NCI-H1930 (cell line): ENCODE results near the gene WNK2.
A peak's percentile ranks its signal among the peaks of the same experiment; 100 is the strongest.
"Not testable (repeated sequence)": the region's sequence is repeated elsewhere in the genome, so short reads cannot be mapped to it uniquely, and the experiment has no call there.

Experiments
- DNase-seq, 2 experiments: peaks; one replicate each; lab custom pipeline; 2025; lab: John Stamatoyannopoulos, UW

The WNK2 gene

GRCh38 chr9:93307468-93308157 lies 123.7 kb downstream of the WNK2 start:
- no peak for DNase-seq

DNA sequence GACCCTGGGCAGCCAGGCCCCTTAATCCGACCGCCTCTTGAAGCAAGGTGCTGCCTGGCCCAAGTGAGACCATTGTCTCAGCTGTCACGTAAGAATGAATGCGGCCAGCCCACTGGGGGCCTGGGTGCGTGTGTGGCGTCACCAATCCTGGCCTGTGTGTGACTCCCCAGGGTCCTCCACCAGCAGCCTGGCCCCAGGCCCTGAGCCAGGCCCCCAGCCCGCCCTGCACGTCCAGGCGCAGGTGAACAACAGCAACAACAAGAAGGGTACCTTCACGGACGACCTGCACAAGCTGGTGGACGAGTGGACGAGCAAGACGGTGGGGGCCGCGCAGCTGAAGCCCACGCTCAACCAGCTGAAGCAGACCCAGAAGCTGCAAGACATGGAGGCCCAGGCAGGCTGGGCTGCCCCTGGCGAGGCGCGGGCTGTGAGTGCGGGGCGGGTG lies 124.2 kb downstream of the WNK2 start:
- no peak for DNase-seq

GRCh38 chr9:93308676-93309075 lies 124.7 kb downstream of the WNK2 start:
- DNase-seq: no peak

DNA sequence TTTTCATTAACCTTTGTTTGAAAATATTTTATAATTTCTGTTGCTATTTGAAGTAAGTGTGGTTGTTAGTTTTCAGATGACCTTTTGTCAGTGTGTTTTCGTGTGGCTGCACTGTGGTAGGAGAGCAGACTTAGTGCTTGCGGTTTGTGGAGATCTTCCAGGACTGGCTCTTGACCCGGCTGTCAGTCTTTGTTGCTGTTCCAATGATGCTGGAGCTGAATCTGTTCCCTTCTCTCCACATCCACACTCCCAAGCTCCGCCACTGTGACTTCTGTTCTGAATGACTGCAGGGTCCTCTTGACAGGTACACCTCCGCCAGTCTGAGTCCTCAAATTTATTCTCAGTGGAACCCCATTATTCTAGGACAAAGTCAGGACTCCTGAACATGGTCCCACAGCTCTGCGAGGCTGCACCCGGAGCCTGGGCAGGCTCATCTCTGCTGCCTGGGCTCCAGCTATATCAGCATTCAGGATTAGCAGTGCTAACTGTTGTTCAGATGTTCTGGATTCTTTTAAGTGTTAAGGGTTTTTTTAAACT lies 126.0 kb downstream of the WNK2 start:
- no peak for DNase-seq

DNA sequence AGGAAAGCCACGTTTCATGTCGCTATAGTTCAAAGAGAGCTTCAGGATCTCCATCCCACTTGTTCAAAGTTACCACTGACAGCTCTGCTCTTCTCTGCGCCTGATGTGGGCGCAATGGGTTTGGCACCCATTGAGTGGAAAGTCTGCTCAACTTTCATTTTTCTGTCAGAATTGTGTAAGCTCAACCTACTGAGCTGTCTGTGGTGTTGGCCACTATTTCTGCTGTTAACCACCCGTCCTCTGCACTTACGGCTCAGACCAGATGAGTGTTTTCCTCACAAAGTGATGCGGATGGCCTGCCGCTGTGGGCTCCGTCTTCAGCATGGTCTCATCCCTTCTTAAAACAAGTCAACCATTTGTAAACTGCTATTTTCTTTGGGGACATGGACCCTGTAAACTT lies 131.2 kb downstream of the WNK2 start:
- no peak for DNase-seq

- no peak for DNase-seq
These were observed 132.0 kb downstream of the WNK2 start for GRCh38 chr9:93315960-93316359.

GRCh38 chr9:93316726-93317494 lies 133.0 kb downstream of the WNK2 start:
- no peak for DNase-seq

DNA sequence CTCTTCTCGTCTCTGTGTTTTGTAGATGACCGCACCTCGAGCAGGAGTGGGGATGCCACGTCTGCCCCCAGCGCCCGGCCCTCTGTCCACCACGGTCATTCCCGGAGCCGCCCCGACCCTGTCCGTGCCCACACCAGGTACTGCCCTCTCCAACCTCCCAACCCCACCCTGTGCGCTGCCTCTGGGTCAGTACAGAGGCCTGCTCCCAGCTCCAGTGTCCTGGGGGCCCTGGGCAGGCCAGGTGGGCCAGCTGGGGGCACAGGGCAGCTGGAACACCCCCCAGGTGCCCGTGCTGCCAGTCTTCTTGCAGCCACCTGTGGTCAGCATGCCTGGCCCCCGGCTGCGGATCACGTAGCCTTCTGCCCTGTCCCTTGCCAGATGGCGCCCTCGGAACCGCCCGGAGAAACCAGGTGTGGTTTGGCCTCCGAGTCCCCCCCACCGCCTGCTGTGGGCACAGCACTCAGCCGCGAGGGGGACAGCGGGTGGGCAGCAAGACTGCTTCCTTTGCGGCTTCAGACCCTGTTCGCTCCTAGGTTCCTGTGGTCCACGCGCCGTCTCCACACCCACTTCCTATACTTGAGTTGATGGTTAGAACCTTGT lies 133.7 kb downstream of the WNK2 start:
- DNase-seq: no peak

DNA sequence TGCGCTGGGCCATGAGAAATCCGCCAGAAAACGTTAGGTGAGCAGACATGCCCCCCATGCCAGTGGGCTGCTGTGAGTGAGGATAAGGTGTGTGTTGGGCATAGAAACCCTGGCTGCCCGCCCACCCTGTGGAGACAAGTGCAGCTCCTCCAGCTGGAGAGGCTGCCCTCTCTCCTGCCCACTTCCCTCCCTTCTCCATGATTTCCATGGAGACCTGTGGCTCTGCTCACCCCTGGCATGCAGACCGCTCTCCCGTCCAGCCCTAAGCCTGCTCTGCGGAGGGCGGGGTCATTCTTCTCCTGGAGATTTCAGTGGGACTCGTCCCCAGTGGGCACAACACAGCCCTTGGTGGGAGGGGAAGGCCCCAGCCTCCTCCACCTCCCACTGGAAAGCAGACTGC lies 134.5 kb downstream of the WNK2 start:
- DNase-seq: no peak

GRCh38 chr9:93319301-93319991 lies 135.5 kb downstream of the WNK2 start:
- DNase-seq: no peak

GRCh38 chr9:93319992-93320500 lies 136.1 kb downstream of the WNK2 start:
- no peak for DNase-seq

DNA sequence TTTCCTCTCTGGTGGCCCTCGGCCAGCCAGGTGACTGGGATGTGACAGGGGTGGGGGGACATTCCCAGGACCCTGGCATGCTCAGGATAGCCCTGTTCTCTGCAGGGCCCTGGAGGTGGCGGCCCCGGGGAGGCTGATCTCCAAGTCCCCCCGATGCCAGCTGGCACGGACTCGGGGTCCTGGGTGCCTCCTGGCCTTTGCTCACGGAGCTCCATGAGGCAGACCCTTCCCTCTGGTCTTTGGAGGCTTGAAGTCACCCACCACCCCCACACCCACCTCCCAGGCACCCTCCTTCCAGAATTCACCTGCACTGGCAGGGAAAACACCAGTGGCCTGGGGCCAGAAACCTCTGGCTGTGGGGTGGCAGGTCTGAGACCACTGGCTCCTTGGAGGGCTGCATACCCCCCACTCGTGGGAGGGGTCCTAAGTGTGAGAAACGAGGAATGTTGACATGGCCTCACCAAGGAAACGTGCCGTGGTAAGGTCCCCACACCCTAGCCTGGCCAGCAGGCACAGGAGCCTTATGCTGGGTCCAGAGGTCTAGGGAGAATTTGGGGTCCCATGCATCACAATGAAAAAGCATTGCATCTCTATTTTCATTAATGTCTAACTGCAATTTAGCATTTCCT lies 136.8 kb downstream of the WNK2 start:
- DNase-seq: no peak

DNA sequence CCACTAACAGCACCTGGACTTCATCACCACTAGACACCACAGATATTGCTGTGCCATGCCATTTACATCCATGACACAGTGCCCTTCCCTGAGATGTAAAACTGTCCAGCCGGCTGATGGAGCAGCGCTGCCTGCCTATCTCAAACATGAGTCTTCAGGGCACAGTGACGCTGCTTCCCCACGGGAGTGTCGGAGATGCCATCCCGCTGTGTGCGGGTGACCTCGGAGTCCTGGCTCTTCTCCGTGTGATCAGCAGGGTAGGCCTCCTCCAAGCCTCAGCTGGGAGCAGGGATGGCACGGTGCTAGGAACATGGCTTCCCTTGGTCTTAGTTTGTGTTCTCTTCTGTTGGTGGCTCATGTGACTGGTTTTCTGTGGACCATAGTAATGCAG lies 137.3 kb downstream of the WNK2 start:
- no peak for DNase-seq

DNA sequence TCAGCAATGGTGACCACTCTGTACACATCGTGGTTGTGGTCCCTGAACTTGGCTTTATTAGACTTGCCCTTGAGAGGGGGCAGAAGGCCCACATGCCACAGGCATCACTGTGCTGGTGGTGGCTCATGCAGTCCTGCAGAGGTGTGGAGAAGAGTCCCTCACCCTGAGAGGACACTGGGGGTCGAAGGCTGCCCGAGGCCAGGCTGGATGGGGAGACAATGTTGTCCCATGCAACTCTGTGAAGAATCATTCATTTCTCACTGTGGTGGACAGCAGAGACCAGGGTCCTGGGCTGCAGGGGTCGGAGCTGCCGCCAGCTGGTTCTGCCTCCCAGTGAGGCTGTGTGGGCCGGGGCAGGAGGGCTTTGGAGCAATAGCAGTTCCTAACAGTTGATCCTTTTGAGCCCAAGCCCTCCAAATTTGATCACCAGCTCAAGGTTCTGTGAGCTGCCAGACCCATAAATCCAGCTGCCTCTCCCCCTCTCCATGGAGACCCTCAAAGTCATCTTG lies 139.6 kb downstream of the WNK2 start:
- DNase-seq: not testable (repeated sequence)

GRCh38 chr9:93324191-93324834 lies 140.4 kb downstream of the WNK2 start:
- no peak for DNase-seq

DNA sequence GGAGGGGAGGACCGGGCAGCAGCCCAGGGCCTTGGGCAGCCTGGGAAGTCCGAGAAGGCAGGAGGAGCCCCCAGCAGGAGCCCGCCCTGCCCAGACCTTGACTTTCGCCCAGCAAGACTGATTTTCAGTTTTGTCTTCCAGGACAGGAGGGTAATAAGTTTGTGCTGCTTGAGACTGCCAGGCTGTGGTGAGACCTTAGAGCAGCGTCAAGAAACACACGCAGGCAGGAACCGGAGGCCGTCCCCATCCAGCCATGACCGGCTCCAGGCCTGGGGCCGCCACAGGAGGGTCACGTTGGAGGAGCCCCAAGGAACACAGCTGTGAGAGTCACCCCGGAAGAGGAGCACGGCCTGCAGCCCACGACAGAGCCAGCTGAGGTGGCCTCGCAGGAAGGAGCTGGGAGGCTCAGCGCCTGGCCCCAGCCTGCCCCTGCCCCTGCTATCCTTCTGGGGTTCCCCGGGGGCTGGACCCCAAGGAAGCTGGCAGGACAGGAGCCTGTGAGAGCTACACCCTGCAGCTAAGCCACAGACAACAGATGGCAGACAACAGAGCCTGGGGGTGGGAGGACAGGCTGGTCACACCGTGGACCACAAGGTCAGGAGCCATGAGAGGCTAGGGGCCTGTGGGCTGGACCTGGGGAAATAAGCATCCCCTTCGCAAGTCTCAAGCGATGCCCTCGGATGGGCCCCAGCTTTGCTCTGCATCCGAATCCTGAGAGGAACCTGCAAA lies 141.5 kb downstream of the WNK2 start:
- no peak for DNase-seq

- DNase-seq: no peak
These were observed 142.1 kb downstream of the WNK2 start for GRCh38 chr9:93326056-93326455.

DNA sequence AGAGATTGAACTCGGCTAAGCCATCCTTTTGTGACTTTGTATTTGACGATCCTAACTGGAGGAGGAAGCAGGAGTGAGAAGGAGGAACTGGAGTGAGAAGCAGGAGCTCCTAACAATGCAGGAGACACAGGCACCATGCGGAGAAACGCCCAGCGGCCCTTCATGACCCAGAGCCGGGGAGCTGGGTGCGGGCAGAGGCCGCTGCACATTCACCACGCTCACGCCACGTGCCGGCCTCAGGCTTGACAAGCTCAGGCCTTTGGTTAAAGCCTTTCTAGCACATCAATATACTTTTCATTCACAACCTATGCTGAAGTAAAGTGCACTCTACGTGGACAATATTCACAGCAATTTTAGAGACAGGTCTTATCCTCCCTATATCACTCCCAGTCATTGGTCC lies 142.7 kb downstream of the WNK2 start:
- no peak for DNase-seq

DNA sequence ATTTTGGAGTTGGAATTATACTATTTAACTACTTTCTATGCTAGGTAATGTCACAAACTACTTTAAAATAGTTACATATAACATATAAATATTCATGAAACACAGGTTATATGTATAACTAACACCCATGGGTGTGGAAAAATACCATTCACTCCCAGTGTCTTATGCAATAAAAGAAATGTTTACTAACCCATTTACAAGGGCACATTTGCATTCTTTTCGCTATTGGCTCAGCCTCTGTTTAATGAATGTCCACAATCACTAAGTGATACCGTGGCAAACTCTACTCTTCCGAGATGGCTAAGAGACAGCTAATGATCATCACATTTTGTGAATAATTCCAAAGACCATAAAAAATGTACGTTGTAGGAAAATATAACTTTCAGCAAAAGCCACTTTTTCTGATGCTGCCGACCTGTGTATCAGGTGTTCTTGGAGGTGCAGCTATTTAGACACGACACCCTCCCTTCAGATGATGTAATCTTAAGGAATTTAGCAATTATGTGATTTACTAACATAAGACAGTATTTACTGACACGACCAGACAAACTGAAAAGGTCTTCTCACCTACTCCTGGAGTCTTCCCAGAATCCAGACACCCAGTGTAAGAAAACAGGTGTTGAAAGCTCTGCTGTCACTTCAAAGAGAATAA lies 145.8 kb downstream of the WNK2 start:
- DNase-seq: peak in 1 of 2 experiments; percentile 12

- no peak for DNase-seq
These were observed 148.4 kb downstream of the WNK2 start for GRCh38 chr9:93332317-93332716.
